Skeletal muscle tissue (tissue), 4 donors: Measurements from ENCODE around the gene DNAH7. TPM values are rescaled to one million over a fixed set of nuclear protein-coding genes. Genes with fewer than 3 reads are reported as not detected.
"Not testable (repeated sequence)": the region's sequence is repeated elsewhere in the genome, so short reads cannot be mapped to it uniquely, and the experiment has no call there.

Source experiments
- H3K27ac ChIP-seq: one replicate; pipeline ENCODE4 v1.7.0; 2013; ENCODE audit warnings: mild to moderate bottlenecking, low read depth, low read length, inconsistent platforms
- H3K27me3 ChIP-seq, 3 donors: one replicate each; pipeline ENCODE4 v1.7.0; 2013; ENCODE audit warnings: low read length in 3 of 3; ENCODE audit not compliant: control insufficient read depth in 3 of 3, insufficient read depth in 3 of 3
- H3K36me3 ChIP-seq, 3 donors: one replicate each; pipeline ENCODE4 v1.7.0; 2013; ENCODE audit warnings: low read length in 3 of 3; ENCODE audit not compliant: control insufficient read depth in 3 of 3, insufficient read depth in 3 of 3
- H3K4me1 ChIP-seq, 3 donors: one replicate each; pipeline ENCODE4 v1.7.0; 2013; ENCODE audit warnings: low read length in 3 of 3, mild to moderate bottlenecking in 3 of 3; ENCODE audit not compliant: control insufficient read depth in 3 of 3, insufficient read depth in 3 of 3
- H3K4me3 ChIP-seq, 3 donors: one replicate each; pipeline ENCODE4 v1.7.0; 2013; ENCODE audit warnings: low read length in 3 of 3
- H3K9ac ChIP-seq, 3 donors: one replicate each; pipeline ENCODE4 v1.7.0; 2013; ENCODE audit warnings: low read length in 3 of 3, mild to moderate bottlenecking in 3 of 3, moderate library complexity in 2 of 3, low read depth in 1 of 3
- H3K9me3 ChIP-seq, 3 donors: one replicate each; pipeline ENCODE4 v1.7.0; 2013; ENCODE audit warnings: low read length in 3 of 3; ENCODE audit not compliant: control insufficient read depth in 3 of 3
- total RNA-seq: library from RNA; depleted of rRNA; stranded (reverse); fragments of >200 nt; gene quantifications from one replicate; pipeline ENCODE4 v1.2.3, GENCODE V29; 2014
- donor health status: Osteomylitis.

DNAH7 gene
- total RNA-seq, 1 donor from 2014 or later = under 0.01 TPM

DNA sequence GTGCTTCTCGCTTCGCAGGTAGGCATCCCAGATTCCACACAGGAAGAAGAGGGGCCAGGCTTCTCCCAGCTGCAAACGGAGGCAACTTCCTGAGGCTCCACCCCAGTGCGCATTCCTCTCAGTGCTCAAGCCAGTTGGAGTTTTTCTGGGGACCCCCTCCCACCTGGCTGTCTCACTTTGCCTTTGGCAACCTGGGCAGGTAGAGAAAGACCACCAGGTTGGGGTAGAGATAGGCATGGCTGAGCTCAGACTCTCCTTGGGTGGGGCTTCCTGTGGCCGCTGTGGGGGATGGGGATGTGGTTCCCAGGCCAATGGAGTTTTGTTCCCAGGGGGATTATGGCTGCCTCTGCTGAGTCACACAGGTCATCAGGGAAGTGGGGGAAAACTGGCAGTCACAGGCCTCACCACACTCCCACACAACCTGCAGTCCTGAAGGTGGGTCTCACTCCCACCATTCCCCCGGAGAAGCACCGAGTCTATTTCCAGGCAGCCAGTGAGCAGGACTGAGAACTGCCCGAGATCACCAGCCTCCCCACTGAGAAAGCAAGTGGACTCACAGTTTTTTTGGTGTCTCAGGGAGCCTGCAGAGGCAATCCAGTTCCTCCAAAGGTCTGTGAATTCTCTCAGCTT lies 373.5 kb downstream of the DNAH7 start:
- H3K9me3 ChIP-seq = peaks cover 0 to 2% (median 0%) of the 10 kb centered on the region in 3 donors
- no peak overlapping the region for H3K9ac ChIP-seq
- H3K4me1 ChIP-seq = no peaks in the 10 kb centered on the region
- no peaks in the 10 kb centered on the region for H3K36me3 ChIP-seq
- no peaks in the 10 kb centered on the region for H3K27me3 ChIP-seq
- no peak overlapping the region for H3K27ac ChIP-seq
- no peak overlapping the region for H3K4me3 ChIP-seq

DNA sequence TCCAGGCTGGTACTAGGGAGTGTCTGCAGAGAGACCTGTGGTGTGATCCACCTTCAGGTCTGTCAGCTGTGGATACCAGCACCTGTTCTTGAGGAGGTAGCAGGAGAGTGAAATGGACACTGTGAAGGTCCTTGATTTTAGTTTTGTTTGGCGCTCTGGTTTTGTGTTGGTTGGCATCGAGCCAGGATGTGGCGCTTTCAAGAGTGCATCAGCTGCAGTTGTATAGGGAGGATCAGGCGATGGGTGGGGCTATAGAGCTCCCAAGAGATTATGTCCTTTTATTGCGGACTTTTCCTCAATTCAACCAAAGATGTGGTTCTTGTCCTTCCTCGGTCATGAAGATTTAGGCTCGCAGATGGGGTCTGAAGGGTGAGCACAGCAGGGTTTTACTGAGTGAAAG lies 374.1 kb downstream of the DNAH7 start:
- no peak overlapping the region for H3K9ac ChIP-seq
- H3K4me1 ChIP-seq = no peaks in the 10 kb centered on the region
- H3K36me3 ChIP-seq = no peaks in the 10 kb centered on the region
- H3K9me3 ChIP-seq = no peaks in the 10 kb centered on the region
- H3K27me3 ChIP-seq = no peaks in the 10 kb centered on the region
- no peak overlapping the region for H3K27ac ChIP-seq
- no peak overlapping the region for H3K4me3 ChIP-seq

DNA sequence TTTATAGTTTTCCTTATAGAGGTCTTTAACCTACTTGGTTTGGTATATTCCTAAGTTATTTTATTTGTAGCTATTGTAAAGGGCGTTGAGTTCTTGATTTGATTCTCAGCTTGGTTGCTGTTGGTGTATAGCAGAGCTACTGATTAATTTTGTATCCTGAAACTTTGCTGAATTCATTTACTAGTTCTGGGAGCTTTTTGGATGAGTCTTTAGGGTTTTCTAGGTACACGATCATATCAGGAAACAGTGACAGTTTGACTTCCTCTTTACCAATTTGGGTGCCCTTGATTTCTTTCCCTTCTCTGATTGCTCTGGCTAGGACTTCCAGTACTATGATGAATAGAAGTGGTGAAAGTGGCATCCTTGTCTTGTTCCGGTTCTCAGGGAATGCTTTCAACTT lies 376.1 kb downstream of the DNAH7 start:
- H3K27me3 ChIP-seq, H3K27ac ChIP-seq, H3K9ac ChIP-seq, H3K4me3 ChIP-seq, H3K9me3 ChIP-seq, H3K4me1 ChIP-seq, H3K36me3 ChIP-seq: not testable (repeated sequence)

Other genes starting within 250 kb of the DNAH7 start
- gene STK17B, start 102.7 kb upstream of the DNAH7 start, total RNA-seq = 15.7 TPM